Keratinocyte (primary cell): Measurements from ENCODE around the gene SLC16A9.

Experiments used
- CTCF ChIP-seq, 3 experiments: IDR thresholded peaks in 1 of 3; conservative IDR thresholded peaks in 1 of 3; optimal IDR thresholded peaks in 1 of 3; 2 replicates in 2 of 3; 3 replicates in 1 of 3; pipeline versions ENCODE3 to v1.5.1; 2011; ENCODE audit warnings: low read length in 3 of 3, mild to moderate bottlenecking in 3 of 3, moderate library complexity in 2 of 3, control low read depth in 1 of 3, inconsistent platforms in 1 of 3; ENCODE audit not compliant: insufficient read depth in 2 of 3; ENCODE audit errors: extremely low read depth in 1 of 3
- EZH2 ChIP-seq: IDR thresholded peaks from one replicate; pipeline ENCODE4 v1.6.1; 2012; ENCODE audit warnings: inconsistent platforms, mild to moderate bottlenecking, low read length, moderate library complexity

DNA sequence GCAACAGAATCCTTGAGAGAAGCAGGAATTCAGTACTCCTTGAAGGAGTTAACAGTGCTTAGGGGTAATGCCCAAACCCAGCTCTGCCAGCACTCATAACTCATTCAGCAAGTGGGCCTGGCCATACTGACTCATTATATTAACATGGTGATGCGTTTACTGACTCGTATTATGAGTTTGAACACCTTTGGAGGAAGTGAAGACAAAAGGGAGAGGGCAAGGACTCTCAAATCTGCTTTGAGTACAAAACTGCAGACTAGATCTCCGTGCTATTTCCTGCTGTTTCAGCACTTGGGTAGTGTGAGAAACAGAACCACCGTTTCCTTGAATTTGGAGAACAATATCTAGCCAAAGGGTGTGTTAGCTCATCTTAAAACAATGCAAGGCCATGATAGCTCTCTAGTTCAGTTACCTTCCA, 30.8 kb downstream of the SLC16A9 start:
- TF ChIP-seq CTCF (optimal IDR thresholded peaks at IDR 0.05 in 1 of 3, IDR thresholded peaks at IDR 0.05 in 1 of 3, conservative IDR thresholded peaks at IDR 0.05 in 1 of 3; ENCODE audit: extremely low read depth in 1 of 3, insufficient read depth in 2 of 3, low read length in 3 of 3) (no peak), EZH2 (no peak)
